GM12878 (cell line): Measurements from ENCODE around the gene NKRF. TPM values are rescaled to one million over a fixed set of nuclear protein-coding genes. Genes with fewer than 3 reads are reported as not detected.

Experiments
- ATAC-seq: fragments of 200-7000 bp; cut with Tn5 transposase; 3 replicates; pipeline ENCODE4 v1.9.1; 2020; ENCODE audit warnings: mild to moderate bottlenecking, moderate library complexity
- BruUV-seq: library from RNA; stranded (reverse); fragments of 400-500 nt; replicated peaks from 2 replicates; lab custom pipeline; 2021; lab: Mats Ljungman, UMichigan
- CTCF ChIA-PET: fragments of 300-600 bp; sonication (Branson Sonifier 250); formaldehyde crosslinking; extraction: SDS; loops from one replicate; lab custom pipeline; 2021; ENCODE audit warnings: inconsistent platforms; lab: Yijun Ruan, JAX
- POLR2A ChIA-PET: fragments of 350-600 bp; formaldehyde crosslinking; extraction: SDS; loops from one replicate; lab custom pipeline; 2021; ENCODE audit warnings: inconsistent platforms; lab: Charles Lee
- RAD21 ChIA-PET: fragments of 300-600 bp; sonication (Branson Sonifier 250); formaldehyde crosslinking; loops from one replicate; lab custom pipeline; 2023; ENCODE audit warnings: antibody characterized with exemption; ENCODE audit not compliant: unreplicated experiment; lab: Charles Lee
- SMC1A ChIA-PET: fragments of 300-600 bp; sonication (Branson Sonifier 250); formaldehyde crosslinking; loops from one replicate; lab custom pipeline; 2023; ENCODE audit not compliant: unreplicated experiment, uncharacterized antibody; lab: Charles Lee
- DNase-seq: peaks from one replicate; pipeline ENCODE4 v3.0.0-alpha.2; 2011; ENCODE audit warnings: low read depth, low spot score
- FAIRE-seq: peaks from 3 replicates; lab custom pipeline; 2011; peaks lifted over from hg19 to GRCh38; lab: Jason Lieb, UNC
- H2AFZ ChIP-seq: 2 replicates; pipeline ENCODE4 v1.6.0; 2011; ENCODE audit warnings: low read depth, low read length, control low read depth; ENCODE audit not compliant: control insufficient read depth
- H3K27ac ChIP-seq: 2 replicates; pipeline ENCODE4 v1.5.1; 2011; ENCODE audit warnings: control low read depth; ENCODE audit not compliant: control insufficient read depth, insufficient read depth
- H3K27me3 ChIP-seq, 2 experiments: replicated peaks in 1 of 2; 2 replicates each; pipeline versions ENCODE4 v1.6.0 to v1.6.1; 2011; ENCODE audit warnings: low read length in 1 of 2; ENCODE audit not compliant: control insufficient read depth in 2 of 2, insufficient read depth in 2 of 2
- H3K36me3 ChIP-seq, 2 experiments: 2 replicates each; pipeline ENCODE4 v1.5.1; 2011; ENCODE audit warnings: low read length in 1 of 2; ENCODE audit not compliant: control insufficient read depth in 2 of 2, insufficient read depth in 2 of 2
- H3K4me1 ChIP-seq: 2 replicates; pipeline ENCODE4 v1.6.1; 2011; ENCODE audit warnings: mild to moderate bottlenecking, low read length, moderate library complexity, mixed read lengths; ENCODE audit not compliant: control insufficient read depth, insufficient read depth
- H3K4me2 ChIP-seq: 2 replicates; pipeline ENCODE4 v1.6.0; 2011; ENCODE audit warnings: control low read depth; ENCODE audit not compliant: control insufficient read depth, insufficient read depth
- H3K4me3 ChIP-seq: fragments of 200-600 bp; sonication (generic); 2 replicates; pipeline ENCODE4 v1.5.1; 2016
- H3K79me2 ChIP-seq: 2 replicates; pipeline ENCODE4 v1.6.0; 2011; ENCODE audit warnings: low read length; ENCODE audit not compliant: control insufficient read depth, insufficient read depth
- H3K9ac ChIP-seq: 2 replicates; pipeline ENCODE4 v1.8.0; 2011; ENCODE audit warnings: low read length, control low read depth, mixed read lengths; ENCODE audit not compliant: control insufficient read depth, insufficient read depth
- H3K9me3 ChIP-seq: replicated peaks from 3 replicates; pipeline ENCODE4 v1.5.1; 2011; ENCODE audit warnings: mild to moderate bottlenecking, low read length; ENCODE audit not compliant: control insufficient read depth, insufficient read depth
- H4K20me1 ChIP-seq: 2 replicates; pipeline ENCODE4 v1.6.0; 2011; ENCODE audit not compliant: control insufficient read depth, insufficient read depth
- ASH2L ChIP-seq: fragments of 300-600, 200-600 bp; sonication (generic); IDR thresholded peaks from 2 replicates; pipeline ENCODE4 v1.6.1; 2017; ENCODE audit warnings: low read depth, mild to moderate bottlenecking, borderline replicate concordance
- CEBPZ ChIP-seq: fragments of 150-350 bp; IDR thresholded peaks from 2 replicates; pipeline ENCODE4 v1.6.1; 2016; ENCODE audit warnings: low read depth, low read length
- IRF5 ChIP-seq: fragments of 450-650 bp; IDR thresholded peaks from 2 replicates; pipeline ENCODE4 v1.6.1; 2017; ENCODE audit warnings: borderline replicate concordance
- MEF2B ChIP-seq: fragments of 450-650 bp; IDR thresholded peaks from 2 replicates; pipeline ENCODE4 v1.6.1; 2018; ENCODE audit warnings: mild to moderate bottlenecking, moderate library complexity; ENCODE audit not compliant: partially characterized antibody, poor library complexity, severe bottlenecking
- MTA3 ChIP-seq: IDR thresholded peaks from 2 replicates; pipeline ENCODE4 v1.6.1; 2012; ENCODE audit warnings: low read length, inconsistent platforms, borderline replicate concordance
- MXI1 ChIP-seq: fragments of 150-350 bp; IDR thresholded peaks from 2 replicates; pipeline ENCODE4 v1.6.1; 2011; ENCODE audit warnings: low read depth, mild to moderate bottlenecking, inconsistent platforms, low read length, improper control_type of control experiment
- NFXL1 ChIP-seq: fragments of 450-650 bp; IDR thresholded peaks from 2 replicates; pipeline ENCODE4 v1.6.1; 2017; ENCODE audit warnings: antibody characterized with exemption, mild to moderate bottlenecking, borderline replicate concordance
- NFYB ChIP-seq: IDR thresholded peaks from 2 replicates; pipeline ENCODE4 v1.6.1; 2011; ENCODE audit warnings: low read depth, mild to moderate bottlenecking, low read length, improper control_type of control experiment, moderate library complexity; ENCODE audit not compliant: insufficient read depth
- NRF1 ChIP-seq: conservative IDR thresholded peaks from 2 replicates; pipeline ENCODE4 v1.6.1; 2011; ENCODE audit warnings: mild to moderate bottlenecking, low read depth, low read length, improper control_type of control experiment
- PRDM15 ChIP-seq: fragments of 450-650 bp; formaldehyde crosslinking; IDR thresholded peaks from 2 replicates; pipeline ENCODE4 v1.4.0; 2020; ENCODE audit warnings: mild to moderate bottlenecking, moderate library complexity
- SREBF1 ChIP-seq: IDR thresholded peaks from 2 replicates; pipeline ENCODE4 v1.6.1; 2012; ENCODE audit warnings: mild to moderate bottlenecking, low read length
- TAF1 ChIP-seq: IDR thresholded peaks from 2 replicates; pipeline ENCODE4 v1.6.1; 2011; ENCODE audit warnings: mild to moderate bottlenecking, low read depth, low read length, borderline replicate concordance
- USF1 ChIP-seq: IDR thresholded peaks from 2 replicates; pipeline ENCODE4 v1.6.1; 2011; ENCODE audit warnings: borderline replicate concordance, low read depth, mild to moderate bottlenecking, moderate library complexity, mixed read lengths, low read length; ENCODE audit not compliant: insufficient read depth; ENCODE audit errors: extremely low read length
- WGBS: methylation state at CpG from one replicate; pipeline ENCODE4 v1.1.6; 2016; ENCODE audit warnings: low lambda C conversion rate; ENCODE audit not compliant: insufficient replicate concordance, insufficient coverage; ENCODE audit errors: missing lambda C conversion rate; 5-methylcytosine and 5-hydroxymethylcytosine counted together
- in situ Hi-C: fragments of 300-500 bp; cut with MboI; formaldehyde crosslinking; loops from 9 replicates; pipeline ENCODE4 v1.14.3; 2018; ENCODE audit warnings: mixed read lengths
- intact Hi-C: fragments of 100-400 bp; cut with micrococcal nuclease; formaldehyde crosslinking; loops from one replicate; pipeline ENCODE4 v1.14.2; 2022; ENCODE audit not compliant: unreplicated experiment
- polyA plus RNA-seq, 11 experiments: library from polyadenylated mRNA; depleted of rRNA in 4 of 11; unstranded in 6 of 11; stranded (reverse) in 5 of 11; fragments of >200 nt; fragmentation: Nextera tagmentation in 4 of 11; fragmentation: Illumina TruSeq in 1 of 11; extraction: Ambion mirVana in 4 of 11; extraction: Trizol in 1 of 11; gene quantifications; 1 replicate in 1 of 11; 2 replicates in 10 of 11; pipeline versions ENCODE4 v1.2.1 to v1.2.3, GENCODE V29; 2011 to 2016; ENCODE audit warnings: inconsistent platforms in 2 of 11, missing spikeins in 2 of 11, low read depth in 1 of 11
- total RNA-seq, 4 experiments: library from RNA; depleted of rRNA in 3 of 4; stranded (reverse); fragments of >200 nt in 3 of 4; fragmentation: Illumina TruSeq in 1 of 4; extraction: Trizol in 1 of 4; gene quantifications; 2 replicates each; pipeline versions ENCODE4 v1.2.1 to v1.2.3, GENCODE V29; 2013 to 2021

Gene NKRF
- total and polyA plus RNA-seq, 10 of the 15 experiments (the other 5 are each of a cell fraction or from before 2014, with no cell fraction given) = 6.2 to 21.5 (median 10.1) TPM

GRCh38 chrX:119647089-119647488 is 40.9 kb upstream of the NKRF start:
- no peak for FAIRE-seq
- H3K4me3 ChIP-seq = 0 out of 2 replicates have a peak overlapping the region, but pooled peaks have one; percentile 11
- POLR2A ChIA-PET = interaction anchor here (0.5 to 2.9 kb wide), 5 partner anchors 12 to 931 kb away, joined by 3 to 12 read pairs (median 4); no protein-coding TSS in a partner anchor
- no peak for TF ChIP-seq MEF2B
- TF ChIP-seq ASH2L = no peak
- no peak for TF ChIP-seq PRDM15 (CRISPR knock-in tag)
- no peak for TF ChIP-seq MTA3
- no peak for TF ChIP-seq IRF5
- no peak for TF ChIP-seq MXI1
- TF ChIP-seq SREBF1 = no peak
- no peak for TF ChIP-seq NRF1
- TF ChIP-seq USF1 = no peak
- TF ChIP-seq NFYB = no peak
- no peak for TF ChIP-seq TAF1
- no peak for TF ChIP-seq CEBPZ
- TF ChIP-seq NFXL1 = no peak

More at GRCh38 chrX:119647089-119647488, 40.9 kb upstream of the NKRF start:
- intact Hi-C loops (loop anchor here (2.0 kb wide), 1 partner anchor 82 kb away; no protein-coding TSS in a partner anchor), in situ Hi-C loops (no loop called here)
- SMC1A ChIA-PET = interaction anchor here (0.5 to 4.4 kb wide), 11 partner anchors 10 to 97 kb away, joined by 3 to 48 read pairs (median 13); no protein-coding TSS in a partner anchor
- Histone ChIP-seq H3K4me1 (peaks cover 50% of the 10 kb centered on the region), H3K9me3 (no peaks in the 10 kb centered on the region), H3K4me2 (peak overlapping the region; percentile 59), H3K36me3 (peaks cover 11 to 21% of the 10 kb centered on the region in 2 experiments), H3K27me3 (no peaks in the 10 kb centered on the region), H3K79me2 (peaks cover 10% of the 10 kb centered on the region), H4K20me1 (no peaks in the 10 kb centered on the region), H3K9ac (peak overlapping the region; percentile 26; the same call in 1 of the 2 replicates), H2AFZ (no peak overlapping the region), H3K27ac (peak overlapping the region; percentile 72)
- CTCF ChIA-PET = interaction anchor here (0.8 to 3.4 kb wide), 15 partner anchors 10 to 158 kb away, joined by 3 to 14 read pairs (median 6); no protein-coding TSS in a partner anchor
- ATAC-seq (no peak), DNase-seq (no peak)
- RAD21 ChIA-PET = interaction anchor here (0.9 to 4.3 kb wide), 17 partner anchors 10 to 114 kb away, joined by 3 to 32 read pairs (median 5); partner anchors contain the start of gene SEPTIN6
- WGBS = 25% methylated on average over 2 of the region's 2 CpGs
- no TSS peak for BruUV-seq
